ENCODE results near the gene TEX14.
"Not testable (repeated sequence)": the region's sequence is repeated elsewhere in the genome, so short reads cannot be mapped to it uniquely, and the experiment has no call there.

Gene TEX14

DNA sequence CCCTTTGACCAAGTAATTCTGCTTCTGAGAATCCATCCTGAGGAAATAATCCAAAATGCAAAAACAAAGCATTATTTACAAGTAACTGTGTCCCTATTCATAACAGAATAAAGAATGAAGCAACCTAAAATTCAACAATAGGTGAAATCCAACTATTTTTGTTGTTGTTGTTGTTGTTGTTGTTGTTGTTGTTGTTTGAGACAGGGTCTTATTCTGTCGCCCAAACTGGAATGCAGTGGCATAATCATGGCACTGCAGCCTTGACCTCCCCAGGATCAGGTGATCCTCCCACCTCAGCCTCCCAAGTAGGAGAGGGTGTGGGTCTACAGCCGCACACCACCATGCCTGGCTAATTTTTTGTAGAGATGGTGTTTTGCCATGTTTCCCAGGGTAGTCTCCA is 101.5 kb downstream of the TEX14 start:
- no peak for FAIRE-seq
- TF ChIP-seq POLR2A (IDR thresholded peaks at IDR 0.05; ENCODE audit: low read depth, low read length) = no peak
- no peak for DNase-seq (ENCODE audit: insufficient read length, low spot score)

DNA sequence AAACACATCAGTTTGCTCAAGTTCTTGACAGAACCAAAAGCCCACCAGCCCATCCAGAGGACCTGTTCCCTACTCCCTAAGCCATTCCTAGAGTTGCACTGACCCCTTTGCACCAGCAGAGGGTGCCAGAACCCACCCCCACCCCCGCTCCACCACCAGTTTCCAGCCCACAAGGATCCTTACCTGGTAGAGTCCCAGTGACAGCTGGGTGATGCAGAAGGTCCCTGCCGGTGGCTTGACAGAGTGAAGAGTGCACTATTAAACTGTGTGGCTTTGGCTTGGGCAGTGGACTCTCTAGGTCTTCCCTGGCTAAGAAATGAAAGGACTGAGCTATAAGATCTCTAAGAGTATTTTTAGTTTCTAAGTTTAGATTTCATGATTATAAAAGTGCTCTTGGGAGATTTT is 104.1 kb downstream of the TEX14 start:
- FAIRE-seq (peak; percentile 15), DNase-seq (ENCODE audit: insufficient read length, low spot score) (peak; percentile 69)
- TF ChIP-seq POLR2A (IDR thresholded peaks at IDR 0.05; ENCODE audit: low read depth, low read length) = no peak

DNA sequence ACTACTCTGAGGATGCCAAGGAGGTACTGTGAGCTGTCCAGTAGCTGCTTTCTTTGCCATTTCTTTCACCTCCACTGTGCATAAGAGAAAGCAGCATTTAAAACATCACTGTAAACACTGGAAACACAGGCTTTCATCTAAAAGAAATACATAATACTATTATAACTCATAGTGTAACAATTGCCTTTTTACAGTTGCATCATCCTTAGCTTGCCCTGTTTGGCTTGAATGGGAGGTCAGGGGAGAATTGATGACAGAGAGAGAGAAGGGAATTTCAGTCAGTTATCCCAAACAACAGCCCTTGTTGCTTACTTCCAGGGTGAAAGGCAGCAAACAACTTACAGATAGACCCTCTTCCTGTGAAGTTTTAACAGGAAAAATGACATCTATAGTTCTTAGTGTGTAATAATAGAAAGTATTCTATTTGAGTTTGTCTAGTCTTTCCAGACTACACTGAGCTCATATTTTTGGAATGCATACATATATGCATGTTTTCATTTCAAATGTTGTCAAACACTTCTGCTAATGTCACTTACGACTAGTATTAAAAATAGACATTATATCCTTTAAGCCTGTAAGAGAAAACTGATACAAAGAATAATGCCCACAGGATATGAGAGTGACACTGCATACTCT is 105.7 kb downstream of the TEX14 start:
- FAIRE-seq (no peak), DNase-seq (ENCODE audit: insufficient read length, low spot score) (no peak)
- no peak for TF ChIP-seq POLR2A (IDR thresholded peaks at IDR 0.05; ENCODE audit: low read depth, low read length)

DNA sequence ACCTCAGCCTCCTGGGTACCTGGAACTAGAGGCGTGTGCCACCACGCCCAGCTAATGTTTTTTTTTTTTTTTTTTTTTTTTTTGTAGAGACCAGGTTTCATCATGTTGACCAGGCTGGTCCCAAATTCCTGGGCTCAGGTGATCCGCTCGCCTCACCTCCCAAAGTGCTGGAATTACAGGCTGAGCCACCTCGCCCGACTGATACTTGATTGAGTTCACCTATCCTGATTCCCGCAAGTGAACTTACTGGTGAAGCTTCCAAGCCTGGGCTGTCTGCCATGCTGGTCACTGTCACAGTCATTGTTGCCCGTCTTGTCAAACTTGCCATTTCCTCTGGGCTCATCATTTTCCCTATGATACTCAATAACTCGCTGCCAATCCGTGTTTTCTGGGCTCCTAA is 106.3 kb downstream of the TEX14 start:
- FAIRE-seq = no peak
- no peak for TF ChIP-seq POLR2A (IDR thresholded peaks at IDR 0.05; ENCODE audit: low read depth, low read length)
- no peak for DNase-seq (ENCODE audit: insufficient read length, low spot score)

DNA sequence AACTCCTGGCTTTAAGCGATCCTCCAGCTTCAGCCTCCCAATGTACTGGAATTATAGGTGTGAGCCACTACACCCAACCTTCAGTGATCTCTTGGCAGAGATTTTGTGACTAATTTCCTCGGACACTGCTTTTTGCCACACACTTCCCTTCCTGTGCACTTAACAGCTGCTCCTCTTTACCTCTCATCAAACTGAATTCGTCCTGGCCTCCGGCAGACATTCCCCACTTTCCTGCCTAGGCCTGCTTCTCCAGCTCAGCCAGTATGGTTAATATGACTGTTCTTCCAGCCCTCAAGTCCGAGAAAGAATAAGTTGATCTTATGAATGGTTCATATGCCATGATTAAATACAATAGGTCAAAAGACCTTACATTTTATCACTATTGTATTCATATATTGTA is 108.4 kb downstream of the TEX14 start:
- no peak for FAIRE-seq

DNA sequence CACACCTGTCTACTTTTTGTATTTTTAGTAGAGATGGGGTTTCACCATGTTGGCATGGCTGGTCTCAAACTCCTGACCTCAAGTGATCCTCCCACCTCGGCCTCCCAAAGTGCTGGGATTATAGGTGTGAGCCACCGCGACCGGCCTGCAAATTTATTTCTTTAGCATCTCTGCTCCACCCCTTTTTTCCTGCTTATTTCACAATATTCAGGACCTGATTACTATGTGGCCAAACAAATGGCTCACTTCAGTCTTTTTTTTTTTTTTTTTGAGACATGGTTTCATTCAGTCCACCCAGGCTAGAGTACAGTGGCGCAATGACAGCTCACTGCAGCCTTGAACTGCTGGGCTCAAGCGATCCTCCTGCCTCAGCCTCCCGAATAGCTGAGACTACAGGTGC is 109.1 kb downstream of the TEX14 start:
- not testable (repeated sequence) for FAIRE-seq; DNase-seq (ENCODE audit: insufficient read length, low spot score)

More for the DNA sequence above, 108.4 kb downstream of the TEX14 start:
- TF ChIP-seq POLR2A (IDR thresholded peaks at IDR 0.05; ENCODE audit: low read depth, low read length) = no peak
- no peak for DNase-seq (ENCODE audit: insufficient read length, low spot score)

DNA sequence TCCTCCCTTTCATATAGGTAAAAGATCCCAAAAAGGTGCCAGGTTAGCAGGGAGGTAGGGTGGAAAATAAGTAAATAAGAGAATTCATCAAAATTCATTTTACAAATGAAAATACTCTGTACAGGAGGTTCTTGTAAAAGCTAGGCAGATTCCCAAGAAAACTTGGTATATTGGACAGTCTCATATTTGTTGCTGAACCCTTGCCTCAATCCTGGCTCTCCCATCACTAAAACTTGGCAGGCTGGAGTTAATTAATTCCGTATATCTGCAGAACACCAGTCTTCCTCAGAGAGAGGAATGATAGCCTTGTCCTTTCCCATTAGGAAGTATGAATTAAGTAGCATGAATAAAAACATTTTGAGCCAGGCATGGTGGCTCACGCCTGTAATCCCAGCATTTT is 111.2 kb downstream of the TEX14 start:
- TF ChIP-seq POLR2A (IDR thresholded peaks at IDR 0.05; ENCODE audit: low read depth, low read length) = no peak
- no peak for FAIRE-seq

DNA sequence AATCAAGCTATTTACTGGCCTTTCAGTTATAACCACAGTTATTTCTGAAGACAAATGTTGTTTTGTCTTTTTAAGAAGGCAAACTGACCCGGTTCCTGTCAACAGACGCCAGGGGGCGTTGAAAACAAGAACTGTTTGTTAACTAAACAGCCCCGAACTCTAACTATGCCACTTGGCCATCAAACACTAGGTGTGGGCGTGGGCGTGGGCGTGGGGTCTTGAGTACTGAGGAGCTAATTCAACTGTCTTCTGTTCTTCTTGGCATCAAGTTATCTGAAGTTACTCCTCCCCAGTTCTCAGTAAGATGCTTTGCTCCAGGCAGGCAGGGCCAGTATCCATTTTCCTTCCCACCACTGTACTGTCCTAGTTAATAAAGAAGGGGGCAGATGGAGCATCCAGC is 114.1 kb downstream of the TEX14 start:
- FAIRE-seq (peak; percentile 76), DNase-seq (ENCODE audit: insufficient read length, low spot score) (peak; percentile 40)
- TF ChIP-seq POLR2A (IDR thresholded peaks at IDR 0.05; ENCODE audit: low read depth, low read length) = no peak

More for the DNA sequence above, 111.2 kb downstream of the TEX14 start:
- no peak for DNase-seq (ENCODE audit: insufficient read length, low spot score)

DNA sequence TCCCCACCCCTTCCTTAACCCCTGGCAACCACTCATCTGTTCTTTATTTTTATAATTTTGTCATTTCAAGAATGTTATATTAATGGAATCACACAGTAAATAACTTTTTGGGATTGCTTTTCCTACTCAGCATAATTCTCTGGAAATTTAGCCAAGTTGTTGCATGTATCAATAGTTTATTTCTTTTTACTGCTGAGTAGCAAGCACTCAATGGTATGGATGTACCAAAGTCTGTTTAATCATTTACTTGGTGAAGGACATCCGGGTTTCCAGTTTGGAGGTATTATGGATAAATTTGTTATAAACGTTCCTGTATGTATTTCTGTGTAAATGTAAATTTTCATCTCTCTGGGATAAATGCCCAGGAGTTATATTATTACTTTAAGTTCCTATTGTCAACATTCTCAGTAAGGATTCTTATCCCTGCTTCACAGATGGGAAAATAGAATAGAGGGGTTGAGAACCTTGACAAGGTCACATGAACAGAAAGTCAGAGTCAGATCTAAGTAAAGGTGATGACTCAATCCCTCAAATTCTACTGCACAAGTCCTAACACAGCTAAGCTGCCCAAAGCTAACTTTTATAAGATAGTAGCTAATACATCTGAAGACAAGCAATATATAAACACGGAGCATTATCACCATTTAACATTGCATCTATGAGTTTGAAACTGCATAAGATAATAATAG is 115.0 kb downstream of the TEX14 start:
- TF ChIP-seq POLR2A (IDR thresholded peaks at IDR 0.05; ENCODE audit: low read depth, low read length) = no peak
- DNase-seq (ENCODE audit: insufficient read length, low spot score) (no peak), FAIRE-seq (no peak)

DNA sequence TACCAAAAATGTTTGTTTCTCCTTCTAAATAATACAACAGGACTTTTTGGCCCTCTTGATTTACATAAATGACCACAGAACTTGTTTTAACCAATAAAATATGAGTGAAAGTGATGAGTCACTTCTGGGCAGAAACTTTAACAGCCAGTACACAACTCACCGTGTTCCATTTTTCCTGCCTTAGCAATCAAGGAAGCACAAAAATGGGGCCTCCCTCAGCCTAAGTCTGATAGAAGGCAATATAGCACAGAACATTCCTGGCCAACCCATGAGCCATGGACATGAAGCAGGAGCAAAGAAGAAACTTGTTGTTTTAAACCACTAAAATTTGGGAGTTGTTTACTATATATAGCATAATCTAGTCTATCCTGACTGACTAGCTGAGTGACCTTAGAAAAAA is 116.3 kb downstream of the TEX14 start:
- FAIRE-seq (peak; percentile 61), DNase-seq (ENCODE audit: insufficient read length, low spot score) (peak; percentile 48)
- TF ChIP-seq POLR2A (IDR thresholded peaks at IDR 0.05; ENCODE audit: low read depth, low read length) = no peak

DNA sequence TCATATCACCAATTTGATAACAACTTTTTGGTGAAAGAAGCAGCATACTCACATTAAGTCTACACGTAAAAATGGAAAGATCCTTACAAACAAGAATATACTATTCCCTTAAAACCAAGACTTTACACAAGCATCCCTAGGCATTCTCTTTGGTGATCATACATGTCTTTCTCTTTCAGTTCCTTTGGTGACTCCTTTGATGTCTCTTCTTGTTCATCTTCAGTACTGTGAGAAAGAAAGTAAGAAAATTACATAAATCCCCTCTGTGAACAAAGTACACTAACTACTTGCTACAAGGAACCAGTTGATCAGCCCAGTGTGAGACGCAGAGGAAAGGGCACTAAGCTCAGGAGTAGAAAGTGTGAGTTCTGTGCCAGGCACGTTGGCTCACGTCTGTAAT is 117.8 kb downstream of the TEX14 start:
- DNase-seq (ENCODE audit: insufficient read length, low spot score) (no peak), FAIRE-seq (no peak)
- TF ChIP-seq POLR2A (IDR thresholded peaks at IDR 0.05; ENCODE audit: low read depth, low read length) = no peak

DNA sequence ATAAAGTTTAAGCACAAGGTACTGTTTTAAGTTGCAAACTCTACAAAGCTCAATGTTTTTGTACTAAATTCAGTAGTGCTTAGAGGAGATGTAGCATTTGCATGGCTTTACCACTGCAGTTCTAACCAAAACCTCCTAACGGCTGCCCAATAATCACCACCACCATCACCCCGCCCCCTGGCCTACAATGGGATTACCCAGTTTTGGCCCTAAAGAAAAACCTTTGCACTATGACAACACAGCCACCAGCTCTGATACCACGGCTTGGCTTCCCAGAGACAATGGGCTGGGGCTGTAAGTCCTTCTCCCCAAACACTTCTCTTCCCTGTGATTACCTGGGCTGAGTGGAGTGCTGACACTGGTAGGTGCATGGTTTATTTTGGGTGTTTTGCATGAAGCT is 119.0 kb downstream of the TEX14 start:
- no peak for DNase-seq (ENCODE audit: insufficient read length, low spot score)

DNA sequence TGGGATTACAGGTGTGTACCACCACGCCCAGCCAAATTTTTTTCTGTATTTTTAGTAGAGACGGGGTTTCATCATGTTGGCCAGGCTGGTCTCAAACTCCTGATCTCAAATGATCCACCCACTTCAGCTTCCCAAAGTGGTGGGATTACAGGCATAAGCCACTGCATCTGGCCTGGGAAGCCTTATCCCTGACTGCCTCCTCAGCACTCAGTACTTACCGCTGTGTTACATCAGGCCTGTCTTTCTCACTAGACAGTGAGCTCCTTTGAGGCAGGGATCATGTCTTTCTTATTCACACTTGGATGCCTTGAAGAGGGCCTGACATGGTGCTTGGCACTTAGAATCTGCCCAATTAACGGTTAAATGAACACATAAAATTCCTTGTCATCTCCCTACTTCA is 121.1 kb downstream of the TEX14 start:
- FAIRE-seq (no peak), DNase-seq (ENCODE audit: insufficient read length, low spot score) (no peak)
- no peak for TF ChIP-seq POLR2A (IDR thresholded peaks at IDR 0.05; ENCODE audit: low read depth, low read length)

More for the DNA sequence above, 119.0 kb downstream of the TEX14 start:
- FAIRE-seq = no peak
- no peak for TF ChIP-seq POLR2A (IDR thresholded peaks at IDR 0.05; ENCODE audit: low read depth, low read length)

DNA sequence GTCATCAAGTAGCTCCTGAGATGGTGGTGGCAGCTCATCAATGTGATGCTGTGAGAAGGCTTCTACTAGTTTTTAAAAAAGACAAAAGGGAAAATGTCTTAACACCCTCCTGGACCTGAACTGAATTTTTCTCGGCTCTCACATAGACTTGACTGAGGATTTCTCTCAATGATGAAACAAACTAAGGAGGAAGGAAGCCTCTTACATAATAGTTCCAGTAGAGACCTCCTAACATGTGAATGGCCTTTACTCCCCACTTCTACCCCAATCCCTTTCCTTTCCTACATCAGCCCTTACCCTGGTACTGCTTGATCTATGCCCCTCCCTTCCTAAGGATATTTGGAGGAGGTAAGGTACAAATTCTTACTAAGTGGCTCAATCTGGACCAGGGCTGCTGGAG is 122.6 kb downstream of the TEX14 start:
- no peak for TF ChIP-seq POLR2A (IDR thresholded peaks at IDR 0.05; ENCODE audit: low read depth, low read length)
- FAIRE-seq (no peak), DNase-seq (ENCODE audit: insufficient read length, low spot score) (no peak)

DNA sequence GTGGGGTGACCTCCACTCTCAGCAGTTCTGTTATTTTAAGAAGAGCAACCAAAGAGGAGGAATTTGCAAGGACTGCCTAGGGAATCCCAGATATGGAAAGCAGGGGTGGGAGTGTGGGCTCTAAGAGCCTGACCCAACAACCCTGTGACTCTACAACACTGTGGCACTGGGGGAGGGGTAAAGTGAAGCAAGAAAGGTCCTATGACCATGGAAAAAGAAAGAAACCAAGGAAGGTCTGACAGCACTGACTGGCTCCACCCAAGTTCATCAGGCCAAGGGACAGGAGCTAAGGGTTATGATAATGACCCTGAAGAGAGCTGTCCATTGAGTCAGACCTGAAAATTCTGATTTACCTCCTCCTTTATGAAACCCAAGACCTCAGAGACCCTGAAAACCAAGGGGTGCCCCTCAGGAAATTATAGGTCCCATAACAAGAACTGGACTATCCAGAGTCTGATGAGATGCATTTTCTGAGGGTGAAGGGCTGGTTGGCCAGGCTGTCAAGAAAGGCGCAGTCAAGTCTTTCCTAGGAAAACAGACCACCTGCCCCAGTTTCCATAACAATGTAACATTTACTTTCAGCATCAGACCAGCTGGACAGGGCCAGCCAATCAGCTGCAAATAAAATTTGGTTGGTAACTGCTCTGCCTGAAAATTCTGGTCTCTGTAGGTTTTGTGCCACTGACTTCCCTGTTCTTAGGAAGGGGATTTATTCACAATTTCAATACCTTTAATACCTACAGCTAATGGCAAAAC is 123.6 kb downstream of the TEX14 start:
- no peak for TF ChIP-seq POLR2A (IDR thresholded peaks at IDR 0.05; ENCODE audit: low read depth, low read length)
- no peak for FAIRE-seq

More for the DNA sequence above, 123.6 kb downstream of the TEX14 start:
- no peak for DNase-seq (ENCODE audit: insufficient read length, low spot score)
